SK-N-SH (cell line): ENCODE results near the gene SMU1. TPM values are rescaled to one million over a fixed set of nuclear protein-coding genes. Genes with fewer than 3 reads are reported as not detected.

Source experiments
- CTCF ChIA-PET: fragments of 300-600, 350-600 bp; formaldehyde crosslinking; extraction: SDS; loops from one replicate; lab custom pipeline; 2021; lab: Yijun Ruan, JAX
- POLR2A ChIA-PET: fragments of 350-600 bp; sonication (Branson Sonifier 250); formaldehyde crosslinking; extraction: SDS; loops from one replicate; lab custom pipeline; 2020; ENCODE audit warnings: antibody characterized with exemption, inconsistent platforms; lab: Yijun Ruan, JAX
- DNase-seq: peaks from one replicate; pipeline ENCODE4 v3.0.0; 2012
- H2AFZ ChIP-seq: fragments of 200-600 bp; sonication (generic); 2 replicates; pipeline ENCODE4 v1.8.1; 2016; ENCODE audit warnings: antibody characterized with exemption, mild to moderate bottlenecking, low read depth
- H3F3A ChIP-seq: fragments of 200-600 bp; sonication (generic); replicated peaks from 2 replicates; pipeline ENCODE3; 2016; ENCODE audit warnings: antibody characterized with exemption, mild to moderate bottlenecking; ENCODE audit not compliant: insufficient read depth
- H3K27ac ChIP-seq, 2 experiments: fragments of 200-500 bp in 1 of 2; fragments of 200-600 bp in 1 of 2; sonication (Bioruptor generic) in 1 of 2; sonication (generic), shearing (Covaris generic) in 1 of 2; 2 replicates each; pipeline versions ENCODE4 v1.5.1 to v1.6.1; 2014 to 2016; ENCODE audit warnings: low read depth in 2 of 2, inconsistent platforms in 1 of 2, low read length in 1 of 2, mild to moderate bottlenecking in 1 of 2, mixed read lengths in 1 of 2
- H3K27me3 ChIP-seq: fragments of 200-600 bp; sonication (generic), shearing (Covaris generic); 2 replicates; pipeline ENCODE4 v1.6.1; 2016; ENCODE audit warnings: mixed run types; ENCODE audit not compliant: insufficient read depth
- H3K36me3 ChIP-seq, 2 experiments: fragments of 200-500 bp in 1 of 2; fragments of 200-600 bp in 1 of 2; sonication (Bioruptor generic) in 1 of 2; sonication (generic) in 1 of 2; replicated peaks in 1 of 2; 2 replicates each; pipeline versions ENCODE3 to v1.5.1; 2014 to 2016; ENCODE audit warnings: low read length in 1 of 2, mild to moderate bottlenecking in 1 of 2; ENCODE audit not compliant: insufficient read depth in 2 of 2, control insufficient read depth in 1 of 2
- H3K4me1 ChIP-seq, 2 experiments: fragments of 200-500 bp in 1 of 2; fragments of 200-600 bp in 1 of 2; sonication (Bioruptor generic) in 1 of 2; sonication (generic), shearing (Covaris generic) in 1 of 2; 2 replicates each; pipeline versions ENCODE4 v1.5.1 to v1.6.1; 2014 to 2016; ENCODE audit warnings: low read depth in 1 of 2, low read length in 1 of 2, mixed run types in 1 of 2; ENCODE audit not compliant: insufficient read depth in 2 of 2, control insufficient read depth in 1 of 2
- H3K4me2 ChIP-seq: fragments of 200-600 bp; sonication (generic), shearing (Covaris generic); 2 replicates; pipeline ENCODE4 v1.6.1; 2017; ENCODE audit warnings: mixed run types
- H3K4me3 ChIP-seq, 2 experiments: fragments of 200-500 bp in 1 of 2; fragments of 200-600 bp in 1 of 2; sonication (Bioruptor generic) in 1 of 2; sonication (generic), shearing (Covaris generic) in 1 of 2; 2 replicates each; pipeline versions ENCODE4 v1.5.1 to v1.8.1; 2014 to 2016; ENCODE audit warnings: low read depth in 2 of 2, inconsistent platforms in 1 of 2, low read length in 1 of 2, mild to moderate bottlenecking in 1 of 2, mixed read lengths in 1 of 2, moderate library complexity in 1 of 2
- H3K79me2 ChIP-seq: fragments of 200-600 bp; sonication (generic); 2 replicates; pipeline ENCODE4 v1.8.1; 2017; ENCODE audit warnings: mild to moderate bottlenecking; ENCODE audit not compliant: insufficient read depth
- H3K9ac ChIP-seq: fragments of 200-600 bp; sonication (generic); 2 replicates; pipeline ENCODE4 v1.6.1; 2017; ENCODE audit warnings: mixed run types
- H3K9me2 ChIP-seq: fragments of 200-600 bp; sonication (generic); 2 replicates; pipeline ENCODE4 v1.6.1; 2017; ENCODE audit warnings: mixed run types
- H3K9me3 ChIP-seq: fragments of 200-600 bp; sonication (generic); 2 replicates; pipeline ENCODE4 v1.6.1; 2017; ENCODE audit warnings: mixed run types, mild to moderate bottlenecking, moderate library complexity
- H4K20me1 ChIP-seq: fragments of 200-600 bp; sonication (generic); 2 replicates; pipeline ENCODE4 v1.6.1; 2017; ENCODE audit warnings: mild to moderate bottlenecking, mixed run types; ENCODE audit not compliant: insufficient read depth
- CHD2 ChIP-seq: fragments of 150-350 bp; IDR thresholded peaks from 2 replicates; pipeline ENCODE4 v1.6.1; 2018; ENCODE audit warnings: low read length; ENCODE audit not compliant: partially characterized antibody
- EZH2phosphoT487 ChIP-seq: fragments of 200-600 bp; sonication (generic); IDR thresholded peaks from 2 replicates; pipeline ENCODE4 v1.6.1; 2017; ENCODE audit warnings: low read depth, mixed run types, mild to moderate bottlenecking, antibody characterized with exemption, moderate library complexity, borderline replicate concordance
- FOXM1 ChIP-seq: IDR thresholded peaks from 2 replicates; pipeline ENCODE4 v1.4.0; 2012; ENCODE audit warnings: low read depth, mild to moderate bottlenecking
- GABPA ChIP-seq: IDR thresholded peaks from 2 replicates; pipeline ENCODE4 v1.4.0; 2012; ENCODE audit warnings: low read depth, mild to moderate bottlenecking
- MEF2A ChIP-seq: IDR thresholded peaks from 2 replicates; pipeline ENCODE4 v1.4.0; 2012; ENCODE audit warnings: low read depth, borderline replicate concordance
- NFIC ChIP-seq: IDR thresholded peaks from 2 replicates; pipeline ENCODE4 v1.4.0; 2012; ENCODE audit warnings: borderline replicate concordance
- RCOR1 ChIP-seq: fragments of 150-350 bp; IDR thresholded peaks from 2 replicates; pipeline ENCODE4 v1.6.1; 2017; ENCODE audit warnings: antibody characterized with exemption, low read length
- RXRA ChIP-seq: IDR thresholded peaks from 2 replicates; pipeline ENCODE4 v1.4.0; 2012; ENCODE audit warnings: low read depth, mild to moderate bottlenecking, borderline replicate concordance
- SIN3A ChIP-seq: IDR thresholded peaks from 2 replicates; pipeline ENCODE4 v1.6.1; 2012; ENCODE audit warnings: low read depth, mild to moderate bottlenecking, low read length, moderate library complexity, borderline replicate concordance
- TAF1 ChIP-seq: IDR thresholded peaks from 2 replicates; pipeline ENCODE4 v1.6.1; 2012; ENCODE audit warnings: low read depth, mild to moderate bottlenecking, low read length, moderate library complexity, borderline replicate concordance
- USF1 ChIP-seq: IDR thresholded peaks from 2 replicates; pipeline ENCODE4 v1.4.0; 2012; ENCODE audit warnings: low read depth, borderline replicate concordance
- USF2 ChIP-seq: fragments of 150-350 bp; IDR thresholded peaks from 2 replicates; pipeline ENCODE4 v1.6.1; 2017; ENCODE audit warnings: antibody characterized with exemption, low read length, low read depth, borderline replicate concordance
- YY1 ChIP-seq: IDR thresholded peaks from 2 replicates; pipeline ENCODE4 v1.4.0; 2012; ENCODE audit warnings: low read depth, mild to moderate bottlenecking
- ZBTB33 ChIP-seq: IDR thresholded peaks from 2 replicates; pipeline ENCODE4 v1.4.0; 2012; ENCODE audit warnings: low read depth, borderline replicate concordance
- WGBS: methylation state at CpG from one replicate; pipeline ENCODE4 v1.1.6; 2017; ENCODE audit warnings: low lambda C conversion rate; 5-methylcytosine and 5-hydroxymethylcytosine counted together
- polyA plus RNA-seq, 3 experiments: library from polyadenylated mRNA; depleted of rRNA; stranded (reverse); fragments of >200 nt; gene quantifications; 2 replicates each; pipeline ENCODE4 v1.2.3, GENCODE V29; 2012

Gene SMU1
- polyA plus RNA-seq, 1 of the 3 experiments (the other 2 are of a cell fraction): 9.8 TPM

GRCh38 chr9:33046061-33046460 lies 30.4 kb downstream of the SMU1 start:
- Histone ChIP-seq H2AFZ (no peak overlapping the region), H3K9ac (no peak overlapping the region), H3K4me1 (peaks cover 5 to 9% of the 10 kb centered on the region in 2 experiments; a peak in 2 of 4 replicates), H3K9me2 (no peaks in the 10 kb centered on the region), H3K4me2 (no peak overlapping the region), H3K4me3 (no peak overlapping the region), H4K20me1 (no peaks in the 10 kb centered on the region), H3K27ac (no peak overlapping the region), H3F3A (peaks cover 53% of the 10 kb centered on the region), H3K9me3 (no peaks in the 10 kb centered on the region), H3K27me3 (no peaks in the 10 kb centered on the region), H3K36me3 (peaks cover 35 to 37% of the 10 kb centered on the region in 2 experiments), H3K79me2 (no peaks in the 10 kb centered on the region)
- CTCF ChIA-PET: no interaction called here
- WGBS: 96% methylated on average over 1 of the region's 1 CpG
- POLR2A ChIA-PET: no interaction called here
- no peak for TF ChIP-seq GABPA
- no peak for TF ChIP-seq TAF1
- TF ChIP-seq ZBTB33: no peak
- TF ChIP-seq USF2: no peak
- TF ChIP-seq YY1: no peak
- no peak for TF ChIP-seq EZH2phosphoT487
- TF ChIP-seq MEF2A: no peak
- no peak for TF ChIP-seq FOXM1
- no peak for TF ChIP-seq USF1
- no peak for TF ChIP-seq SIN3A
- no peak for TF ChIP-seq RCOR1
- no peak for TF ChIP-seq NFIC
- no peak for TF ChIP-seq CHD2
- TF ChIP-seq RXRA: no peak
- DNase-seq: no peak
